Measurements from ENCODE around the gene RBP4.

RBP4 gene

GRCh38 chr10:93601146-93601773 lies at the start of gene RBP4:
Gene RBP4, minus strand, starts transcription at chr10:93601235. Its CDS starts 207 bp downstream, at chr10:93601028.
- DNase-seq (ENCODE audit: low read depth), result no peak

- DNase-seq (ENCODE audit: low read depth), result no peak
Observed at GRCh38 chr10:93639791-93640190, 38.8 kb upstream of the RBP4 start.

GRCh38 chr10:93630625-93631557 lies 29.9 kb upstream of the RBP4 start:
- DNase-seq (ENCODE audit: low read depth), result no peak

- no peak for DNase-seq (ENCODE audit: low read depth)
Observed at GRCh38 chr10:93629647-93630305, 28.7 kb upstream of the RBP4 start.

- DNase-seq (ENCODE audit: low read depth), result no peak
Observed at GRCh38 chr10:93628858-93629257, 27.8 kb upstream of the RBP4 start.

- no peak for DNase-seq (ENCODE audit: low read depth)
Observed at GRCh38 chr10:93622942-93623341, 21.9 kb upstream of the RBP4 start.

- DNase-seq (ENCODE audit: low read depth), result no peak
Observed at GRCh38 chr10:93620925-93621324, 19.9 kb upstream of the RBP4 start.

GRCh38 chr10:93615576-93616235 lies 14.7 kb upstream of the RBP4 start:
- DNase-seq (ENCODE audit: low read depth), result no peak

GRCh38 chr10:93614101-93614825 lies 13.2 kb upstream of the RBP4 start:
- DNase-seq (ENCODE audit: low read depth), result no peak

GRCh38 chr10:93613126-93613525 lies 12.1 kb upstream of the RBP4 start:
- DNase-seq (ENCODE audit: low read depth), result no peak

GRCh38 chr10:93612311-93612710 lies 11.3 kb upstream of the RBP4 start, which contains the start of gene PDE6C:
Gene PDE6C, plus strand, starts transcription at chr10:93612537. Its CDS starts 189 bp downstream, at chr10:93612726.
- no peak for DNase-seq (ENCODE audit: low read depth)

- DNase-seq (ENCODE audit: low read depth), result no peak
Observed at GRCh38 chr10:93608421-93608820, 7.4 kb upstream of the RBP4 start.

GRCh38 chr10:93604146-93604545 lies 3.1 kb upstream of the RBP4 start:
- DNase-seq (ENCODE audit: low read depth), result no peak

- no peak for DNase-seq (ENCODE audit: low read depth)
Observed at GRCh38 chr10:93603023-93603422, 2.0 kb upstream of the RBP4 start.

GRCh38 chr10:93601774-93602162 lies 733 bp upstream of the RBP4 start:
- no peak for DNase-seq (ENCODE audit: low read depth)

GRCh38 chr10:93600446-93601145 lies 439 bp downstream of the RBP4 start:
- DNase-seq (ENCODE audit: low read depth), result no peak

GRCh38 chr10:93599778-93600177 lies 1.3 kb downstream of the RBP4 start:
- no peak for DNase-seq (ENCODE audit: low read depth)

- no peak for DNase-seq (ENCODE audit: low read depth)
Observed at GRCh38 chr10:93599335-93599734, 1.7 kb downstream of the RBP4 start.

GRCh38 chr10:93598157-93598556 lies 2.9 kb downstream of the RBP4 start:
- DNase-seq (ENCODE audit: low read depth), result no peak

- DNase-seq (ENCODE audit: low read depth), result no peak
Observed at GRCh38 chr10:93597075-93597599, 3.9 kb downstream of the RBP4 start.

GRCh38 chr10:93596539-93596938 lies 4.5 kb downstream of the RBP4 start:
- no peak for DNase-seq (ENCODE audit: low read depth)

Data from stimulated activated CD8-positive, alpha-beta memory T cell treated with anti-CD3 and anti-CD28 coated beads, Interleukin-12 subunit alpha, Interleukin-12 subunit beta, amount 100 ng/mL, for 1 hour (primary cell).